Activated T-cell treated with anti-CD3 and anti-CD28 coated beads for 48 hours (primary cell): Measurements from ENCODE around the gene TPST2.

Experiments
- DNase-seq: peaks from one replicate; pipeline ENCODE4 v3.0.0-alpha.2; 2020; ENCODE audit warnings: low read depth

The TPST2 gene

DNA sequence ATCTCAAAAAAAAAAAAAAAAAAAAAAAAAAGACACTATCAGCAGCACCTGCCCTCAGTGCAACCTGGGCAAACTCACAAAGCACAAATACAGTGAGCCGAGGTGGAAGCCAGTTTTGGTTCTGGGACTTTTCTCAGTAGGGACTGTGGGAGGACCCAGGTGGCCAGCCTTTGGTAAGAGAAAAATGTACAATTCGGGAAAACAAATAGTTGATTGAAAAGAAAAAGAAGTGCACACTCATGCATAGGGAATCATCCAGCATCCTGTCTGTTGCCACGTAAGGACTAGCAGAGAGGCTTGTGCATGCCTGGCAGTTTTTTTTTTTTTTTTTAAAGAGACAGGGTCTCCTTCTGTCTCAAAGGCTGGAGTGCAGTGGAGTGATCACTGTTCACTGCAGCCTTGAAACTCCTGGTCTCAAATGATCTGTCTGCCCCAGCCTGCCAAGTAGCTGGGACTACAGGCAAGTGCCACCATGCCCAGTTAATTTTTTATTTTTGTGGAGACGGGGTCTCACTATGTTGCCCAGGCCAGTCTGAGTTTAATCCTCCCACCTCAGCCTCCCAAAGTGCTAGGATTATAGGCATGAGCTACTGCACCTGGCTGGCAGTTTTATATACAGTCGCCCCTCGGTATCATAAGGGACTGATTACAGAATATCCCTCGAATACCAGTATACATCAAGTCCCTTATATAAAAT is 36.7 kb downstream of the TPST2 start:
- no peak for DNase-seq

DNA sequence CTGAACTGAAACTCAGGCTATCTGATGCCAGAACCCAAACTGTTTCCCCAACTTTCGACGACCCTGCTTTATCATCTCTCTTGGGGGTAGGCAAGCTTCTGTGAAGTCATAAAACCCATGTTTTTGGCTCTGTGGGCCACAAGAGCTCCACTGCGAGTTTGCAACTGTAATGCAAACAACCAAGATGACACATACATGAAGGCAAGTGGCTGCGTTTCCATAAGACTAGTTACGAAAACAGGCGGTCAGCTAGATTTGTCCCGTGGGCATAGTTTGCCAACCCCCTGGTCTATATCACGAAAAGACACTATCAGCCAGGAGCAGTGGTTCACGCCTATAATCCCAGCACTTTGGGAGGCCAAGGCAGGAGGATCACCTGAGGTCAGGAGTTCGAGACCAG is 37.5 kb downstream of the TPST2 start:
- DNase-seq = no peak

DNA sequence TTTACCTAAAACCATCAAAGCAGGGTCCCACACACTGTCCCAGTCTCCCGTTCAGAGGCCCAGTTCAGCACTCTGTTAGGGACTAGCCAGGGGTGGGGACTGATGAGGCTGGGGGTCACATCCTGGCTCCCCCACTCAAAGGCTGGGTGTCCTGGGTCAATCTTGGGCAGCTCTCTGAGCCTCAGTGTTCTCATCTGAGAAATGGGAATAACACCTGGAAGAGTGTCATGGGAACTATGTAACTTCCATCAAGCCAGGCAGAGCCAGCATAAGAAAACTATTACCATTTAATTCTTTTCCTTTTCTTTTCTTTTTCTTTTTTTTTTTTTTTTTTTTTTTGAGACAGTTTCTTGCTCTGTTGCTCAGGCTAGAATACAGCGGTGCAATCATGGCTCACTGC is 38.4 kb downstream of the TPST2 start:
- DNase-seq = no peak

DNA sequence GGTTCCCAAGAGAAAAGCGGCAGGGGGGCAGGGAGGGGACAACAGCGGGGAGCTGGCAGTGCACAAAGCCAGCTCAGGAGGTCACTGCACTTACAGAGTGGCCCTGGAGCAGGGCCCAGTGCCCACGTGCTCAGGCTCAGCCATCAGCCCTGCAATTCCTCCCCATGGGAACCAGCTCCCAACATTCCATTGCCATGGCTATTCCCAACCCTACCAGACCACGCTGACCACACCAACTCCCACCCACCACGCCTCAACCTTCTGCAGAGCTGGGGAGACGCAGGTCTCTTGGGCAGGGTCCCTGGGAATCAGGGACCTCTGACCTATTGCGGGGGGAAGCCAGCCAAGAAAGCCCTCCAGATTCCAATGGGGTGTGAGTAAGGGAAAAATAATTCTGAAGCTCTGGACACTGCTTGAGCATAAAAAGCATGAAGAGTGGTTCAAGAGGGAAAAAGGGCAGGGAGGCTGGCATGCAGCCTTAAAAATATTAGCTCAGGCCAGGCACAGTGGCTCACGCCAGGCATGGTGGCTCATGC is 39.4 kb downstream of the TPST2 start:
- DNase-seq = no peak

DNA sequence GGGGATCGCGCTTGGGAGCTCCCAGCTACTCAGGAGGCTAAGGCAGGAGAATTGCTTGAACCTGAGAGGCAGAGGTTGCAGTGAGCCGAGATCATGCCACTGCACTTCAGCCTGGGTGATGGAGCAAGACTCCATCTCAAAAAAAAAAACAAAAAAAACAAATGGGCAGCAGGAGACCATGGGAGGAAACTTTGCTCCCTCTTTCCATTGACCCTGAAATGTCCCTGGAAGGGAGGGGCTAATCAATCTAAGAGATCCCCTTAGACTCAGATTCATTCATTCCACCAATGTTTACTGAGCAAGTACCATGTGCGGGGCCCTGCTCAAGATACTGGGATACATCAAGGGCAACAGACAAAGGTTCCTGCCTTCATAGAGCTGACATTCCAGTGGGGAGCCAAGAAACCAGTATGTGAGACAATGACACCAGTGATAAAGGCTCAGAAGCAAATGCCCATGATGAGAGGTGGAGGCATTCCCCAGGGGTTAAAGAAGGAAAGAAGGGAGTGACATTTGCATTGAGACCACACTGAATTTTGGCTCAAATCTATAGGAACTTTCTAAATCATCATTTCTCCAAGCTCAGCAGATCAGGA is 39.9 kb downstream of the TPST2 start:
- no peak for DNase-seq

DNA sequence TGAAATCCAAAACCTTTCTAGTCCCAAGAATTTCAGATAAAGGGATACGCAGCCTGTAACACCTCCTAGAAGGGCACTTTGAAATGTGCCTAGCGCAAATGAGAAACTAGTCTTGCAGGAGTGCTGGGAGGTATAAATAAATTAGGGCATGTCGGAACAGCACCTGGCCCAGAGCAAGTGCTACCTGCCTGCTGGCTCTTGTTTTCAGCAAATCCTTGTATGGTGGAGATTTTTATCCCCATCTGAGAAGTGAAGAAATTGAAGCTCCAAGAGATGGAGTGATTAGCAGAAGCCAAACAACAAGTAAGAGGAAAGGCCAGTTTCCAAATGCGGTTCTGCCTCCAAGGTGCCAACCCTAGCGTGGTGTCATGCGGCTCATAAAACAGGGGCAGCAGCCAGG is 40.9 kb downstream of the TPST2 start:
- no peak for DNase-seq

DNA sequence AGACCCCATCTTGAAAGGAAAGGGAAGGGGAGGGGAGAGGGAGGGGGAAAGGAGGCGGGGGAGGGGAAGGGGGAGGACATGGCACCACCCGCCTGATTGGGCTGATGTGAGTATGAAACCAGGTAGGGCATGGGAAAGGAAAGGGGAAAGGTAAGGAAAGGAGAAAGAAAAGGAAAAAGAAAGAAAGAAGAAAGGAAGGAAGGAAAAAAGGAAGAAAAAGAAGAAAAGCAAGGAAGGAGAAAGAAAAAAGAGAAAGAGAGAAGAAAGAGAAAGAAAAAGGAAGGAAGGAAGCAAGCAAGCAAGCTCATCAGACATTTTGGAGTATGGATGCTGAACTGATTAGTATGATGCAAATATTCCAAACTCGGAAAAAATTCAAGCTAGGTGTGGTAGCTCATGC is 41.6 kb downstream of the TPST2 start:
- no peak for DNase-seq

DNA sequence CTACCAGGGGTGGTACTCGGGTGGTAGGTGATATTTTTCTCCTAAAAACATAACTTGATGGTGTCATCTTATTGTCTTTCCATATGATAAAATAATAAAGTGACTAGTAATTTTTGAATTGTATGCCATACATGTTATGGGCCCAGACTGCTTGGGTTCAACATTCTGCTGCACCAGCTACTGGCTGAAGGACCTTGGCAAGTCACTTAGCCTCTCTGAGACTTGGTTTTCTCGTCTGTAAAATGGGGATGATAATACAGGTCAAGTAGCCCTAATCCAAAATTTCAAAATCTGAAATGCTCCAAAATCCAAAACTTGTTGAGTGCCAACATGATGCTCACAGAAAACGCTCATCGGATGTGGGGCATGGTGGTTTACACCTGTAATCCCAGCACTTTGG is 42.1 kb downstream of the TPST2 start:
- DNase-seq = no peak

DNA sequence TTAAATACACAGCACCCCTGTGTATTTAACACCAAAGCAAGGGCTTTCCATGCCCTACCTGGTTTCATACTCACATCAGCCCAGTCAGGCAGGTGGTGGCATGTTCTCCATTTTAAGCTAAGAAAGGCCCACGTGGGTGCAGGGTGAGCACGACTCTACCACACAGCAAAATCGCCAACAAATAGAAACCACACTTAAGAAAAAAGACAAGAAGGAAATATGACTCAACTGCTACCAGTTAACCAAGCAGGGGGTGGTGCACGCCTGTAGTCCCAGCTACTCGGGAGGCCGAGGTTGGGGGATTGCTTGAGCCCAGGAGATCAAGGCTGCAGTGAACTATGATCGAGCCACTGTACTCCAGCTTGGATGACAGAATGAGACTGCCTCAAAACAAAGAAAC is 42.5 kb downstream of the TPST2 start:
- peak; percentile 12 for DNase-seq

DNA sequence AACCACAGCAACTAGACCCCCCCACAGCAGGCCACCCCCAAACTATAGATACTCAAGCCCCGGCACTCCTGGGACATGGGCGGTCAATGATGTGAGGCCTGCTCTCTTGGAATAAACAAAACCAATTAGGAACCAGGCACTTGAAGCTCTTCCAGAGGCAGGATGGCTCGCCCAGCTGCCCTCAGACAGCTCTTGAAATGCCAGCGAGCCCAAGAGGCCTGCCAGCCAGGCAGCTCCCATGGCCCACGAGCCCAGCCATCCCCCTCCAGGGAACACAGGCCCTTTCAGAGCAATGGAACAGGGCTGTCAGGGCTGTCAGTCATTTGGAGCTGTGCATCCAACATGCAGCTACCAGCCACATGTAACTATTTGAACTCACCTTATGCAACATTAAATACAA is 43.6 kb downstream of the TPST2 start:
- no peak for DNase-seq

DNA sequence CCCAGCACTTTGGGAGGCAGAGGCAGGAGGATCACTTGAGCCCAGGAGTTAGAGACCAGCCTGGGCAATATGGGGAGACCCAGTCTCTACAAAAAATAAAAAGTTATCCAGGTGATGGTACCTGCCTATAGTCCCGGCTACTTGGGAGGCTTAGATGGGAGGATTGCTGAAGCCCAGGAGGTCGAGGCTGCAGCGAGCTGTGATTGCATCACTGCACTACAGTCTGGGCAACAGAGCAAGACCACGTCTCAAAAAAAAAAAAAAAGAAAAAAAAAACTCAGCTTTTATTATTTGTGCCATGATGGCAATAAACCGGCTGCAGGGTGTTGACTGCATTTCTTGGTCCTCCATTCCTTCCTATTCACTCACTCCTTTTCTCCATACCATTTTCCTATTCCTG is 44.1 kb downstream of the TPST2 start:
- DNase-seq = no peak

DNA sequence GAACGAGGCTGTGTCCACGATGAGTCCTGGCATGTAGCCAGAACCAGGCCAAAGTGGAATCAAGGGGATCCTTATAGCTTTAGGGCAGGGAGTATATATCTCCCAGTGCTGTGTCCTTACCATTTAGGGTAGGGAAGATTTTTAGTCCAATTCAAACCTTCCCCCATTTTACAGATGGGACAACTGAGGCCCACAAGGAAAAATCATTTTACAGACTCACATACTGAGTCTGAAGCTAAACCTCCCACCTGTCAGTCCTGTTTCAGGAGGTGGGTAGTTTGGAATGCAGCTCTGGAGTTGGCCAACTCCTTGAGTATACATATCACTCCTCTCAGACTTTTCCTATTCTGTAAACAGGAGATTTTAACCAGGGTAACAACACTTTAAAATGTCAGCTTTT is 44.5 kb downstream of the TPST2 start:
- no peak for DNase-seq

DNA sequence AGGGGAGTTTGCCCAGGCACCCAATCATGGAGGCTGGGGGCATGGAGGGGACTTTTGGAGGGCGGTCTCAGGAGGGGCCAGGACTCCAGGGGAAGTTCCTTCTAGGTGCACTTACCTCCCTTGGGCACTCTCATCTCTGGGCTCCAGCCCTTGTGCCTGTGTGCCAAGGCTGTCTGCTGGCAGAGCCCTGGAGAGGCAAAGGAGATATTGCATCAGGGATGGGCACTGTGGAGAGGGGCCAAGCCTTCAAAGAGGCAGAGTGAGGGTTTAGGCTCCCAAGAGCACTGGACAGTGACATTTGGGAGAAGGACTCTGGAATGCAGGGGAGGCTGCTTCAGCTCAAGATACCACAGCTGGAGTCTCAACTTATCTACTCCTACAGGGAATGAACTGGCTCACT is 45.4 kb downstream of the TPST2 start:
- DNase-seq = no peak

DNA sequence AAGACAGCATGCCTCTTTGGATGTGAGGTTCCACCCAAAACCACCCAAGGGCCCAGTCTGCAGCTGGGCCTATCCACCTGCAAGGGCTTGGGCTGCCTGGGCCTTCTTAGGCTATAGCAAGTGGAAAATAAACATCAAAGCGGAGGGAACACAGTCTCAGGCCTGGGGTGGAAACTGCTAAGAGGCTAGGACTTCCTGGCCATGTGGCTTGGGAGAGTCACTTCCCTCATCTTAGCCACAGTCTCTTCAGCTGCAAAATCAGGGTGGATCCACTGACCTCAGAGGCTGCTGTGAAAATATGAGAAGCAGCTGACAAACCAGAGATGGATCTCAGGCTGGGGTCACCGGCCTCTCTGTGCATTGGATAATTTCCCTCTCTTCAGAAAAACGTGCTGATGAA is 47.1 kb downstream of the TPST2 start:
- DNase-seq = no peak

DNA sequence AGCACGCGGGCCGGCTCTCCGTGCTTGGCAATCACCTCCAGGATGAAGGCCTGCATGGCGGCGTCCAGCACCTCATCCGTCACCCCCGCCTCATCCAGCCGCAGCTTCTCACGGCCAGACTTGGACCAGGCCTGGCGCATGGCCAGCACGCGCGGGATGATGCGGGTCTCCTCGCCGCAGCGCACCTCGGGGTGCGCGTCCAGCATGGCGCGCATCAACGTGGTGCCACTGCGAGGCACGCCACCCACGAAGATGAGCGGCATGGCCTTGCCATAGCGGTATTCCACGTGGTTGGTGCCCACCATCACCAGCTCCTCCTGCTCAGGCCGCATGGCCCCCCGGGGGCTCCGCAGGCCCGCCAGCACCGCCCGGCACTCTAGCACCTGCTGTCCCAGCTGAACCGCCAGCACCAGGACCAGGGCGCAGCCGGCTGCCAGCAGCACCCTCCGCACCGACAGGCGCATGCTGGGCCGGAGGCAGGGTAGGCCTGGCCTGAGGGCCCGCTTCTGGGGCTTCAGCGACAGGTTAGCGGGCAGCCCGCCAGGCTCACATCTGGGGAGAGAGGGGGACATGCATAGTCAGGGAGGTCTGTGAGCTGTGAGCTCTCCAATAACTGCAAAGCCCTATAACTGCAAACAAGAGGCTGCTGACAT is 48.6 kb downstream of the TPST2 start:
- DNase-seq = no peak

DNA sequence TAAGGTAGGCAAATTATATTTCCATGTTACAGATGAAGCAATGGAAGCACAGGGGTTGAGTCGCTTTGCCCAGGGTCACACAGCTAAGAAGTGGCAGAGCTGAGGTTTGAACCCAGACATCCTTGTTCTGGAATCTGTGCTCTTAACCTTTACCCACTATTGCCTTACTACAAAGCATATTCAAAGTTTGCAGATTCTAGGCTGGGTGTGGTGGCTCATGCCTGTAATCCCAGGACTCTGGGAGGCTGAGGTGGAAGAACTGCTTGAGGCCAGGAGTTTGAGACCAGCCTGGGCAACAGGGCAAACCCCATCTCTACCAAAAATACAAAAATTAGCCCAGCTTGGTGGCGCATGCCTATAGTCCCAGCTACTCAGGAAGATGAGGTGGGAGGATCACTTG is 49.8 kb downstream of the TPST2 start:
- no peak for DNase-seq

DNA sequence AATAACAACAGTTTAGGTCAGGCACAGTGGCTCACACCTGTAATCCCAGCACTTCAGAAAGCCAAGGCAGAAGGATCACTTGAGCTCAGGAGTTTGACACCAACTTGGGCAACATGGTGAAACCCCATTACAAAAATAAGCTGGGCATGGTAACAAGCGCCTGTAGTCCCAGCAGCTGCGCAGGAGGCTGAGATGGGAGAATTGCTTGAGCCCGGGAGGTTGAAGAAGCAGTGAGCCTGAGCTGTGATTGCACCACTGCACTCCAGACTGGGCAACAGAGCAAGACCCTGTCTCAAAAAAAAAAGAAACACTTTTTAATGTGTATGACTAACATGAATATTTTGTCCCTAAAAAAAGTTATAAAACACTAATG is 53.2 kb downstream of the TPST2 start:
- no peak for DNase-seq

DNA sequence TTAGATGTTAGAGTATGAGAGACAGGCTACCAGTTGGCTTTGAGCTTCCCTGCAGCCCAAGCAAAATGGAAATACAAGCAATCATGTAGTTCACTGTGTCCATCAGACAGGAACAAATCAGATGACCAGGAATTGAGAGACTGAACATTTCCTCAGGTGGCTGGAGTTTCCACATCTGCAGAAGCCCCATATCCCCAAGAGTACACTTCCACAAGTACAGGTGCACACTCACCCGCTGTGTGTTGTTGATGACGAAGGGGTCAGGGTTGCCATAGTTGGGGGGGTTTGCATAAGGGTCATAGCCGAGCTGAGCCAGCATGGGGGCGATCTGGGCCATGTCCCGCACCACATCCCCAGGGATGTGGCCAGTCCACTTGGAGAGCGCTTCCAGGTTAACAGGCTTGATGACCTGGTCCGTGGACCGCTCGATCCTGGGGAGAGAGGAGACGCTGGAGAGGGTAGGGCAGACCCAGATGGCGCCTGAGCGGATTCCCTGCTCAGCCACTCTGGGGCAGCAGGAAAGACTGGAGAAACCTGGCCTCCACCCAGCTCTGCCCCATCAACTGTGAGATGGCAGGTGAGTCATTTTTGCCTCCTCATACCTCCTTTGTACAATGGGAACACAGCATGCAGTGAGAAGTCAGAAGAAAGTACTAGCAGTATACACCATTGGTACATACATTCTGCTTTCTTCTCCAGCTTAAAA is 53.7 kb downstream of the TPST2 start:
- DNase-seq = no peak

DNA sequence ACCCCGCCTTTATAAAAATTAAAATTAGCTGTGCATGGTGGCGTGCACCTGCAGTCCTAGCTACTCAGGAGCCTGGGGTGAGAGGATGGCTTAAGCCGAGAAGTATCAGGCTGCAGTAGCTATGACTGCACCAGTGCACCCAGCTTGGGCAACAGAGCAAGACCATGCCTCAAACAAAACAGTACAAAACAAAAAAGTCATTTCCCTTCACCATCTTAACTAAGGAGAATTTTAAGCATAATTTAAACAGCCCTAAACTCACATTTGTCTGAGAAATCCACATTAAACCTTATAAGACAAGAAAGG is 54.4 kb downstream of the TPST2 start:
- DNase-seq = no peak

DNA sequence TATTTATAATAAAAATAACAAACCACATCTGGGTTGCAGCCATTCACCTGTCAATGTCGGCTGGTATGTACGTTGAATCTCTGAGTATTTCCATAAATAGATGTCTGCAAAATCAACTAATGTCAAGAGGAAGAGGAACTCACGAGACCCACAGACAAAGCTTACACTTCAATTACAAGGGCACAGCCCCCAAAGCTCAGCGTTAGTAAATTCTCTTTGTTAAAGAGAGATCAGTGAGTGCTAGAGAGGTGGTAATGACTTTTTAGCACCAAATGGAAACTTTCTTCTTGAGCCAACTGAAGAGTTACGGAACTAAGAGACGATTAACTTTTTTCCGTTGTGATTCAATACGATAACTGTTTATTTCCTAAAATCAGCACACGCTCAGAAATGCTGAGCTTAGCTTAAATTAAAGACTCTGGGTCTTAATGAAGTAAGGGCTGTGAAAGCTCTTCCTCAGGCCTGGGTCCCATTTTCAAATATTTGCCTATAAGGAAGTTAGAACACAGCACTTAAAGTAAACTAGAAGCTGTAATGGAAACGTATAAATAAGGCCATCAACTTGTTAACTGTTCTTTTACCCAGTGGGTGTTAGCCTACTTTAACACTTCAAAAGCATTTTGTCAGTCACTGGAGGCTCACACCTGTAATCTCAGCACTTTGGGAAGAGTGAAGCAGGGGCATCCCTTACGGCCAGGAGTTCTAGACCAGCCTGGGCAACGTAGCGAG is 54.9 kb downstream of the TPST2 start:
- DNase-seq = no peak

DNA sequence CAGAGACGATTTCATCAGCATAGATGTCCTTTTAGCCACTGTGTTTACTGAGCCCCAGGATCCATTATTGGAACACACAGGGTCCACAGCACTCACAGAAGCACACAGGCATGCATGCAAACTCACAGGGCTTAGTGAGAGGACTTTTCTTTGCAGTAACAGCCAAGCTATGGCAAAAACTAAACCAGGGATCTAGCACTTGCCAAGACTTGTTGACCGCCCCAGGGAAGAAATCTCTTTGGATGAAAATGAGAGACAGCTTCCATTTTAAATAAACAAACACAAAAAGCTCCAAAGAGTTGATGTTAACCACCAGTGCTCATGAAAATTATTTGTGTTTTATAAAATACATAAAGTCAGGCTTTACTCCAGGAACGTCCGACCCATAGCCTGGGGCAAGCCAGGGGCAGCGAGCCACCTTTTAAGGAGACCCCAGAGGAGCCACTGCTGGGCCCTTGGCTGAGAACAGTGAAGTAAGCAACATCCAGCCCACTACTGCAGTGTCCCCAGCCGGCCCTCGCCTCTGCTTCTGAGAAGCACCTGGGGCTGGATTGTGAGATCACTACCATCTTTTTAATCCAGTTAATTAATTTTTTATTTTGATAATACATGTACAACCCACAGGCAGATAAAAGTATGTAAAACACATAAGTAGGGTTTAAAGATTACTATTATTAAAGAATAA is 55.6 kb downstream of the TPST2 start:
- DNase-seq = no peak

DNA sequence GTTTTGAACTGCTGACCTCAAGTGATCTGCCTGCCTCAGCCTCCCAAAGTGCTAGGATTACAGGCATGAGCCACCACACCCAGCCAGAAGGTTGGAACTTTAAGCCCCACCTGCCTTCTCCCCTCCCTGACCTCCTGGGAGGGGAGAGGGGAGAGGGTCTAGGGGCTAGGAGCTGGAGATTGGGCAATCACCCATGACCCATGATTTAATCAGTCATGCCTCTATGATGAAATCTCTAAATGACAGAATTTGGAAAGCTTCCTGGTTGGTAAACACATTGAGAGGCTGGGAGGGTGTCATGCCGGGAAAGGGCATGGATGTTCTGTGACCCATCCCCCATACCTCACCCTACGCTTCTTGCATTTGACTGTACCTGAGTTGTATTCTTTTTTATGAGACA is 60.6 kb downstream of the TPST2 start:
- no peak for DNase-seq
